IMR-90 (cell line): ENCODE measurements around the gene DIAPH2.

Source experiments
- CTCF ChIP-seq: conservative IDR thresholded peaks from 2 replicates; pipeline ENCODE4 v1.5.1; 2012; ENCODE audit warnings: mild to moderate bottlenecking, low read depth, low read length, improper control_type of control experiment
- MXI1 ChIP-seq: IDR thresholded peaks from 2 replicates; pipeline ENCODE4 v1.6.1; 2012; ENCODE audit warnings: low read depth, mild to moderate bottlenecking, low read length, moderate library complexity, borderline replicate concordance

GRCh38 chrX:96924581-96924980 is 239.9 kb downstream of the DIAPH2 start:
- no peak for TF ChIP-seq CTCF
- TF ChIP-seq MXI1: no peak
